HCT116 (cell line): ENCODE results near the gene NAV1. TPM values are rescaled to one million over a fixed set of nuclear protein-coding genes. Genes with fewer than 3 reads are reported as not detected.

Experiments used
- ATAC-seq: fragments of 200-7000 bp; cut with Tn5 transposase; 2 replicates; pipeline ENCODE4 v1.9.1; 2020; ENCODE audit warnings: mild to moderate bottlenecking, moderate library complexity
- BruUV-seq: library from RNA; stranded (reverse); fragments of 400-500 nt; replicated peaks from 2 replicates; lab custom pipeline; 2021; lab: Mats Ljungman, UMichigan
- CTCF ChIA-PET: fragments of 300-600 bp; sonication (Branson Sonifier 250); formaldehyde crosslinking; loops from one replicate; lab custom pipeline; 2021; ENCODE audit warnings: antibody characterized with exemption; lab: Charles Lee
- POLR2A ChIA-PET: fragments of 300-600, 350-600 bp; sonication (Branson Sonifier 250); formaldehyde crosslinking; loops from one replicate; lab custom pipeline; 2021; ENCODE audit warnings: antibody characterized with exemption; lab: Charles Lee
- RAD21 ChIA-PET, 2 experiments: fragments of 300-600 bp; sonication (Branson Sonifier 250); formaldehyde crosslinking; loops; one replicate each; lab custom pipeline; 2023; ENCODE audit warnings: low total read pairs in 2 of 2; ENCODE audit not compliant: uncharacterized antibody in 2 of 2, unreplicated experiment in 2 of 2, low non-redundant PET in 1 of 2; lab: Charles Lee
- DNase-seq: peaks from one replicate; pipeline ENCODE4 v3.0.0-alpha.2; 2010; ENCODE audit warnings: low read depth, low spot score
- H2AFZ ChIP-seq: fragments of 200-600 bp; shearing (Covaris generic), sonication (generic); 2 replicates; pipeline ENCODE4 v1.6.1; 2017; ENCODE audit warnings: low read depth, mixed run types, mixed read lengths, antibody characterized with exemption, low read length; ENCODE audit not compliant: poor library complexity, severe bottlenecking
- H3K27ac ChIP-seq: 2 replicates; pipeline ENCODE4 v1.5.1; 2012; ENCODE audit warnings: low read depth, low read length
- H3K27me3 ChIP-seq: fragments of 200-600 bp; sonication (generic); 2 replicates; pipeline ENCODE4 v1.6.1; 2016; ENCODE audit warnings: mixed run types, low read length, mixed read lengths; ENCODE audit not compliant: insufficient read depth
- H3K36me3 ChIP-seq, 2 experiments: fragments of 200-500 bp in 1 of 2; fragments of 200-600 bp in 1 of 2; sonication (Bioruptor generic) in 1 of 2; sonication (generic) in 1 of 2; 2 replicates each; pipeline versions ENCODE4 v1.5.1 to v1.6.1; 2014 to 2016; ENCODE audit warnings: low read length in 2 of 2, inconsistent platforms in 1 of 2, mixed read lengths in 1 of 2, mixed run types in 1 of 2; ENCODE audit not compliant: insufficient read depth in 2 of 2, control insufficient read depth in 1 of 2
- H3K4me1 ChIP-seq, 2 experiments: fragments of 200-600 bp in 1 of 2; sonication (generic) in 1 of 2; 2 replicates each; pipeline versions ENCODE4 v1.5.1 to v1.6.1; 2012 to 2017; ENCODE audit warnings: low read length in 2 of 2, inconsistent platforms in 1 of 2, mild to moderate bottlenecking in 1 of 2, mixed read lengths in 1 of 2, mixed run types in 1 of 2, moderate library complexity in 1 of 2; ENCODE audit not compliant: insufficient read depth in 2 of 2, control insufficient read depth in 1 of 2
- H3K4me2 ChIP-seq: fragments of 200-600 bp; sonication (generic); 2 replicates; pipeline ENCODE4 v1.6.1; 2017; ENCODE audit warnings: mixed run types, low read length, mixed read lengths
- H3K4me3 ChIP-seq, 2 experiments: fragments of 200-600 bp in 1 of 2; sonication (generic) in 1 of 2; replicated peaks in 1 of 2; 2 replicates each; pipeline ENCODE4 v1.5.1; 2011 to 2016; ENCODE audit warnings: low read length in 2 of 2, control low read depth in 1 of 2, low read depth in 1 of 2, mild to moderate bottlenecking in 1 of 2, mixed read lengths in 1 of 2, mixed run types in 1 of 2
- H3K79me2 ChIP-seq: fragments of 200-600 bp; sonication (generic); 2 replicates; pipeline ENCODE4 v1.6.1; 2017; ENCODE audit warnings: mild to moderate bottlenecking, mixed run types, low read length, moderate library complexity, mixed read lengths; ENCODE audit not compliant: insufficient read depth
- H3K9ac ChIP-seq: fragments of 200-600 bp; sonication (generic); 2 replicates; pipeline ENCODE4 v1.6.1; 2016; ENCODE audit warnings: low read length, mixed read lengths
- H3K9me2 ChIP-seq: fragments of 200-600 bp; sonication (generic), shearing (Covaris generic); 2 replicates; pipeline ENCODE4 v1.6.1; 2017; ENCODE audit warnings: mixed run types, mild to moderate bottlenecking, moderate library complexity; ENCODE audit not compliant: insufficient read depth
- H3K9me3 ChIP-seq, 2 experiments: fragments of 200-500 bp in 1 of 2; fragments of 200-600 bp in 1 of 2; sonication (Bioruptor generic) in 1 of 2; sonication (generic) in 1 of 2; 2 replicates each; pipeline ENCODE4 v1.6.1; 2014 to 2017; ENCODE audit warnings: low read length in 2 of 2, mixed read lengths in 2 of 2, inconsistent platforms in 1 of 2, low read depth in 1 of 2, mild to moderate bottlenecking in 1 of 2, mixed run types in 1 of 2, moderate library complexity in 1 of 2; ENCODE audit not compliant: control insufficient read depth in 1 of 2, insufficient read depth in 1 of 2
- H4K20me1 ChIP-seq: fragments of 200-600 bp; sonication (generic), shearing (Covaris generic); 2 replicates; pipeline ENCODE4 v1.6.1; 2017; ENCODE audit warnings: mixed run types, mild to moderate bottlenecking, moderate library complexity; ENCODE audit not compliant: insufficient read depth
- ATF3 ChIP-seq: IDR thresholded peaks from 2 replicates; pipeline ENCODE4 v1.6.1; 2012
- CBX3 ChIP-seq: IDR thresholded peaks from 2 replicates; pipeline ENCODE4 v1.6.1; 2012; ENCODE audit warnings: low read depth
- CEBPB ChIP-seq: IDR thresholded peaks from 2 replicates; pipeline ENCODE4 v1.6.1; 2012; ENCODE audit warnings: low read depth
- CTCF ChIP-seq, 3 experiments: fragments of 200-600 bp in 1 of 3; sonication (generic) in 1 of 3; IDR thresholded peaks in 2 of 3; conservative IDR thresholded peaks in 1 of 3; 2 replicates each; pipeline ENCODE4 v1.5.1; 2012 to 2017; ENCODE audit warnings: low read depth in 2 of 3, low read length in 2 of 3, antibody characterized with exemption in 1 of 3, borderline replicate concordance in 1 of 3, control low read depth in 1 of 3, mild to moderate bottlenecking in 1 of 3, mixed read lengths in 1 of 3, mixed run types in 1 of 3, moderate library complexity in 1 of 3; ENCODE audit not compliant: insufficient read depth in 1 of 3
- EGR1 ChIP-seq: IDR thresholded peaks from 2 replicates; pipeline ENCODE4 v1.6.1; 2012; ENCODE audit warnings: low read depth
- EZH2phosphoT487 ChIP-seq: fragments of 200-600 bp; IDR thresholded peaks from 2 replicates; pipeline ENCODE4 v1.6.1; 2018; ENCODE audit warnings: antibody characterized with exemption, borderline replicate concordance
- FOSL1 ChIP-seq: IDR thresholded peaks from 2 replicates; pipeline ENCODE4 v1.6.1; 2012; ENCODE audit warnings: low read depth
- JUND ChIP-seq: IDR thresholded peaks from 2 replicates; pipeline ENCODE4 v1.6.1; 2012
- MAX ChIP-seq: IDR thresholded peaks from 2 replicates; pipeline ENCODE4 v1.6.1; 2012
- POLR2A ChIP-seq: IDR thresholded peaks from 2 replicates; pipeline ENCODE4 v1.7.0; 2011; ENCODE audit warnings: borderline replicate concordance; ENCODE audit not compliant: insufficient read depth, insufficient read length; ENCODE audit errors: extremely low read depth
- RAD21 ChIP-seq: IDR thresholded peaks from 2 replicates; pipeline ENCODE4 v1.6.1; 2012; ENCODE audit warnings: low read depth, mild to moderate bottlenecking
- REST ChIP-seq: IDR thresholded peaks from 2 replicates; pipeline ENCODE4 v1.6.1; 2012; ENCODE audit warnings: low read depth
- SIN3A ChIP-seq: IDR thresholded peaks from 2 replicates; pipeline ENCODE4 v1.6.1; 2012; ENCODE audit warnings: low read depth
- SP1 ChIP-seq: IDR thresholded peaks from 2 replicates; pipeline ENCODE4 v1.6.1; 2012; ENCODE audit warnings: low read depth
- SRF ChIP-seq: IDR thresholded peaks from 2 replicates; pipeline ENCODE4 v1.6.1; 2012; ENCODE audit warnings: low read depth
- TCF7L2 ChIP-seq: IDR thresholded peaks from 2 replicates; pipeline ENCODE4 v1.7.0; 2011; ENCODE audit warnings: borderline replicate concordance, inconsistent platforms; ENCODE audit not compliant: insufficient read depth, insufficient read length; ENCODE audit errors: extremely low read depth
- ZBTB33 ChIP-seq: IDR thresholded peaks from 2 replicates; pipeline ENCODE4 v1.6.1; 2011; ENCODE audit warnings: mild to moderate bottlenecking, low read length, moderate library complexity; ENCODE audit not compliant: insufficient replicate concordance; ENCODE audit errors: extremely low read depth
- ZFX ChIP-seq: fragments of 450-650 bp; IDR thresholded peaks from 2 replicates; pipeline ENCODE4 v1.6.1; 2017
- ZNF274 ChIP-seq: fragments of 200-500 bp; sonication (Bioruptor generic); IDR thresholded peaks from 2 replicates; pipeline ENCODE4 v1.6.1; 2014; ENCODE audit warnings: mild to moderate bottlenecking, low read depth, low read length, inconsistent platforms
- intact Hi-C: fragments of 100-400 bp; cut with micrococcal nuclease; formaldehyde crosslinking; loops from 2 replicates; pipeline ENCODE4 v1.10.0; 2022
- total RNA-seq: library from RNA; stranded (reverse); gene quantifications from one replicate; pipeline ENCODE4 v1.2.1, GENCODE V29; 2021; ENCODE audit not compliant: unreplicated experiment

Gene NAV1
- total RNA-seq, 1 experiment from 2014 or later: 22.8 TPM

GRCh38 chr1:201500670-201501120 lies 38.2 kb upstream of the NAV1 start:
- Histone ChIP-seq H3K9me3 (no peaks in the 10 kb centered on the region), H3K4me1 (peaks cover 0 to 6% of the 10 kb centered on the region in 2 experiments; a peak in 1 of 4 replicates), H2AFZ (no peak overlapping the region), H3K4me2 (no peak overlapping the region), H3K9me2 (no peaks in the 10 kb centered on the region), H3K27me3 (no peaks in the 10 kb centered on the region), H3K4me3 (no peak overlapping the region), H3K27ac (no peak overlapping the region), H3K9ac (no peak overlapping the region), H4K20me1 (no peaks in the 10 kb centered on the region), H3K79me2 (peaks cover 6% of the 10 kb centered on the region; the same call in 1 of the 2 replicates), H3K36me3 (peaks cover 0 to under 1% of the 10 kb centered on the region in 2 experiments; a peak in 2 of 4 replicates)
- DNase-seq (no peak), ATAC-seq (no peak)
- intact Hi-C loops: no loop called here
- POLR2A ChIA-PET: interaction anchor here (0.9 kb wide), 1 partner anchor 11 kb away, joined by 3 read pairs; no protein-coding TSS in a partner anchor
- RAD21 ChIA-PET: no interaction called here
- CTCF ChIA-PET: interaction anchor here (2.8 to 3.3 kb wide), 2 partner anchors 12 to 19 kb away, joined by 14 to 23 read pairs; no protein-coding TSS in a partner anchor
- no TSS peak for BruUV-seq
- TF ChIP-seq EGR1 (no peak), FOSL1 (no peak), SP1 (no peak), RAD21 (no peak), POLR2A (no peak), ZBTB33 (no peak), SRF (no peak), CEBPB (no peak), SIN3A (no peak), REST (no peak), CBX3 (no peak), JUND (no peak), ZNF274 (no peak), TCF7L2 (no peak), ZFX (no peak), MAX (no peak), CTCF (IDR thresholded peaks at IDR 0.05 in 2 of 3, conservative IDR thresholded peaks at IDR 0.05 in 1 of 3; ENCODE audit: borderline replicate concordance in 1 of 3, insufficient read depth in 1 of 3, low read depth in 2 of 3, low read length in 2 of 3) (no peak), EZH2phosphoT487 (no peak), ATF3 (no peak)
